ENCODE results near the gene ROR2.
"Not testable (repeated sequence)": the region's sequence is repeated elsewhere in the genome, so short reads cannot be mapped to it uniquely, and the experiment has no call there.

Gene ROR2

GRCh38 chr9:91798273-91799112, 151.5 kb downstream of the ROR2 start:
- not testable (repeated sequence) for H3K4me1 ChIP-seq (ENCODE audit: control insufficient read depth, low read depth, low read length); H2AK5ac ChIP-seq (ENCODE audit: low read length); H2BK120ac ChIP-seq (ENCODE audit: low read depth, low read length); H3K18ac ChIP-seq (ENCODE audit: low read length); H3K56ac ChIP-seq (ENCODE audit: low read length); H2BK5ac ChIP-seq (ENCODE audit: low read length); H2BK15ac ChIP-seq (replicated peaks; ENCODE audit: low read depth); H3K36me3 ChIP-seq (ENCODE audit: control insufficient read depth, insufficient read depth, low read length); H4K8ac ChIP-seq (ENCODE audit: low read depth, low read length); H3K23ac ChIP-seq (ENCODE audit: low read length); H3K4me2 ChIP-seq (ENCODE audit: low read length); H4K5ac ChIP-seq (ENCODE audit: low read length); H3K27me3 ChIP-seq (ENCODE audit: insufficient read depth, low read length, poor library complexity); DNase-seq; H3K4ac ChIP-seq (ENCODE audit: low read depth, low read length); H3K9ac ChIP-seq (ENCODE audit: low read length); H3K4me3 ChIP-seq (ENCODE audit: low read length); H3K27ac ChIP-seq (ENCODE audit: low read depth, low read length)
- H3K79me1 ChIP-seq (ENCODE audit: low read length): peaks cover 23% of the 10 kb centered on the region
- peaks cover 21% of the 10 kb centered on the region for H3K79me2 ChIP-seq (ENCODE audit: control insufficient read depth, insufficient read depth, low read length)
- WGBS (ENCODE audit: extremely low coverage, insufficient coverage, low lambda C conversion rate): no CpG with 5 or more reads among the region's 14 CpGs

- peaks cover 17% of the 10 kb centered on the region for H3K79me2 ChIP-seq (ENCODE audit: control insufficient read depth, insufficient read depth, low read length)
- not testable (repeated sequence) for H3K23ac ChIP-seq (ENCODE audit: low read length)
- no CpG with 5 or more reads among the region's 2 CpGs for WGBS (ENCODE audit: extremely low coverage, insufficient coverage, low lambda C conversion rate)
Observed at GRCh38 chr9:91797517-91797916, 152.5 kb downstream of the ROR2 start.

DNA sequence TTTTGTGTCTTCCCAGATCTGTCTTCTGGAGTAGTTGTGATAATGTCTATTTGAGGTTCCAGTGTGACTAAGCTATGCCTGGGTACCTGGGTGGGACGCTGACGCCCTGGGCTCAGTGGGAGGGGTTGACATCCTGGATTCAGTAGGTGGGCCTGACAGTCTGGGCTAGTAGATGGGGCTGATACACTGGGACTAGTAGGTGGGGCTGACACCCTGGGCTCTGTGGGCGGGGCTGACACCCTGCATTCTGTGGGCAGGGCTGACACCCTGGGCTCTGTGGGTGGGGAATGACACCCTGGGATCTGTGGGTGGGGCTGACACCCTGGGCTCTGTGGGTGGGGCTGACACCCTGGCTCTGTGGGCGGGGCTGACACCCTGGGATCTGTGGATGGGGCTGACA, 153.5 kb downstream of the ROR2 start:
- not testable (repeated sequence) for H3K27ac ChIP-seq (ENCODE audit: low read depth, low read length); H2BK120ac ChIP-seq (ENCODE audit: low read depth, low read length); H3K4ac ChIP-seq (ENCODE audit: low read depth, low read length); DNase-seq; H4K8ac ChIP-seq (ENCODE audit: low read depth, low read length); H3K4me3 ChIP-seq (ENCODE audit: low read length); H2BK15ac ChIP-seq (replicated peaks; ENCODE audit: low read depth); H3K4me1 ChIP-seq (ENCODE audit: control insufficient read depth, low read depth, low read length); H2BK5ac ChIP-seq (ENCODE audit: low read length); H3K27me3 ChIP-seq (ENCODE audit: insufficient read depth, low read length, poor library complexity); H3K4me2 ChIP-seq (ENCODE audit: low read length); H3K36me3 ChIP-seq (ENCODE audit: control insufficient read depth, insufficient read depth, low read length); H2AK5ac ChIP-seq (ENCODE audit: low read length); H3K18ac ChIP-seq (ENCODE audit: low read length); H3K56ac ChIP-seq (ENCODE audit: low read length); H4K5ac ChIP-seq (ENCODE audit: low read length); H3K23ac ChIP-seq (ENCODE audit: low read length); H3K9ac ChIP-seq (ENCODE audit: low read length)
- no CpG with 5 or more reads among the region's 4 CpGs for WGBS (ENCODE audit: extremely low coverage, insufficient coverage, low lambda C conversion rate)
- peaks cover 11% of the 10 kb centered on the region for H3K79me1 ChIP-seq (ENCODE audit: low read length)
- peaks cover 11% of the 10 kb centered on the region for H3K79me2 ChIP-seq (ENCODE audit: control insufficient read depth, insufficient read depth, low read length)

More at GRCh38 chr9:91797517-91797916, 152.5 kb downstream of the ROR2 start:
- peaks cover 17% of the 10 kb centered on the region for H3K79me1 ChIP-seq (ENCODE audit: low read length)
- not testable (repeated sequence) for H3K9ac ChIP-seq (ENCODE audit: low read length); H3K4me1 ChIP-seq (ENCODE audit: control insufficient read depth, low read depth, low read length); H3K27ac ChIP-seq (ENCODE audit: low read depth, low read length); H2BK120ac ChIP-seq (ENCODE audit: low read depth, low read length); H3K4me3 ChIP-seq (ENCODE audit: low read length); H4K5ac ChIP-seq (ENCODE audit: low read length); H3K56ac ChIP-seq (ENCODE audit: low read length); H3K4ac ChIP-seq (ENCODE audit: low read depth, low read length); H4K8ac ChIP-seq (ENCODE audit: low read depth, low read length); H2BK5ac ChIP-seq (ENCODE audit: low read length); H3K27me3 ChIP-seq (ENCODE audit: insufficient read depth, low read length, poor library complexity); H2BK15ac ChIP-seq (replicated peaks; ENCODE audit: low read depth); H2AK5ac ChIP-seq (ENCODE audit: low read length); H3K18ac ChIP-seq (ENCODE audit: low read length); DNase-seq; H3K36me3 ChIP-seq (ENCODE audit: control insufficient read depth, insufficient read depth, low read length); H3K4me2 ChIP-seq (ENCODE audit: low read length)

DNA sequence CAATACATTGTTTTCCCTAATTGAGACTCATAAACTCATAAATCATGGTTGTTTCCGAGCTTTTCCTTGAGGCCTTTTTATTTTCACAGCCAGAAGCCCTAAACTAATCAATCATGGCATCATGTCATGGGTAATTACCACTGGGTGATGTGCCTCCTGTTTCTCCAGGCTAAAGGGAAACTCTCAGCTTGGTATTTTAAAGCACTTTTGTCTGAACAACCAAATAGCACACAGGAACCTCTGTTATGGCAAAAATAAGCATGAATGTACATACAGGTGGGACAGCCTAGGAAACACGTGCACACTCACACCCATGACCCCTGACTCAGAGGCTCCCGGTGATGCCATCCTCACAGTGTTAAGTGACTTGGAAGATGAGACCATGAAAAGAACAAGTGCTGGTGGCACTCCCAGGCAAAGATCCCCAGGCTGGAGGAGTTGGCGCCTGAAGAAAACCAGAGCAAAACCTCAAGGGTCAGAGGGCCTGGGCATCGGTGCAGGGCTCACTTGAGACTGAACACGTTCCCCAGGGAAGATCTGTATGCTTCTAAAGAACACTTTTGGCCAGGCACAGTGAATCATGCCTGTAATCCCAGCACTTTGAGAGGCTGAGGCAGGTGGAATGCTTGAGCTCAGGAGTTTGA, 154.3 kb downstream of the ROR2 start:
- no peaks in the 10 kb centered on the region for H3K27me3 ChIP-seq (ENCODE audit: insufficient read depth, low read length, poor library complexity)
- H2AK5ac ChIP-seq (ENCODE audit: low read length): no peak overlapping the region
- H2BK5ac ChIP-seq (ENCODE audit: low read length): no peak overlapping the region
- no peak overlapping the region for H2BK120ac ChIP-seq (ENCODE audit: low read depth, low read length)
- H3K4me1 ChIP-seq (ENCODE audit: control insufficient read depth, low read depth, low read length): no peaks in the 10 kb centered on the region
- no peak overlapping the region for H3K23ac ChIP-seq (ENCODE audit: low read length)
- no peak overlapping the region for H3K56ac ChIP-seq (ENCODE audit: low read length)
- no peak overlapping the region for H4K8ac ChIP-seq (ENCODE audit: low read depth, low read length)
- no peak overlapping the region for H3K27ac ChIP-seq (ENCODE audit: low read depth, low read length)
- H3K79me1 ChIP-seq (ENCODE audit: low read length): peaks cover 8% of the 10 kb centered on the region
- H3K4me3 ChIP-seq (ENCODE audit: low read length): no peak overlapping the region
- no CpG with 5 or more reads among the region's 6 CpGs for WGBS (ENCODE audit: extremely low coverage, insufficient coverage, low lambda C conversion rate)
- no peak overlapping the region for H4K5ac ChIP-seq (ENCODE audit: low read length)
- H3K18ac ChIP-seq (ENCODE audit: low read length): no peak overlapping the region
- peaks cover 10% of the 10 kb centered on the region for H3K79me2 ChIP-seq (ENCODE audit: control insufficient read depth, insufficient read depth, low read length)
- no peak for DNase-seq
- no peak overlapping the region for H3K4me2 ChIP-seq (ENCODE audit: low read length)
- no peak overlapping the region for H2BK15ac ChIP-seq (replicated peaks; ENCODE audit: low read depth)
- H3K36me3 ChIP-seq (ENCODE audit: control insufficient read depth, insufficient read depth, low read length): no peaks in the 10 kb centered on the region
- H3K9ac ChIP-seq (ENCODE audit: low read length): no peak overlapping the region
- H3K4ac ChIP-seq (ENCODE audit: low read depth, low read length): no peak overlapping the region

DNA sequence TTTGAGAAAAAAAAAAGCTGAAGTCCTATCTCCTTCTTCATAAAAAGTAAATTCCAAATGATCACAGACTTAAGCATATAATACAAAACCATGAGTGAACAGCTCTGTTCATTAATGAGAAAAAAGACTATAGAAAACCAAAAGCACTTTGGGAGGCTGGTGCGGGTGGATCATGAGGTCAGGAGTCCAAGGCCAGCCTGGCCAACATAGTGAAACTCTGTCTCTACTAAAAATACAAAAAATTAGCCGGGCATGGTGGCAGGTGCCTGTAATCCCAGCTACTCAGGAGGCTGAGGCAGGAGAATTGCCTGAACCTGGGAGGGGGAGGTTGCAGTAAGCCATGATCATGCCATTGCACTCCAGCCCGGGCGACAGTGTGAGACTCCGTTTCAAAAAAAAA, 156.7 kb downstream of the ROR2 start:
- not testable (repeated sequence) for H3K79me1 ChIP-seq (ENCODE audit: low read length); H2BK15ac ChIP-seq (replicated peaks; ENCODE audit: low read depth); H3K79me2 ChIP-seq (ENCODE audit: control insufficient read depth, insufficient read depth, low read length); H3K4me2 ChIP-seq (ENCODE audit: low read length); H2AK5ac ChIP-seq (ENCODE audit: low read length); H3K56ac ChIP-seq (ENCODE audit: low read length); H3K36me3 ChIP-seq (ENCODE audit: control insufficient read depth, insufficient read depth, low read length); H4K8ac ChIP-seq (ENCODE audit: low read depth, low read length); H3K23ac ChIP-seq (ENCODE audit: low read length); H3K9ac ChIP-seq (ENCODE audit: low read length); H3K4me1 ChIP-seq (ENCODE audit: control insufficient read depth, low read depth, low read length); H3K18ac ChIP-seq (ENCODE audit: low read length); H3K27ac ChIP-seq (ENCODE audit: low read depth, low read length); H4K5ac ChIP-seq (ENCODE audit: low read length); H3K4me3 ChIP-seq (ENCODE audit: low read length); H2BK120ac ChIP-seq (ENCODE audit: low read depth, low read length); DNase-seq; H3K27me3 ChIP-seq (ENCODE audit: insufficient read depth, low read length, poor library complexity); H2BK5ac ChIP-seq (ENCODE audit: low read length); H3K4ac ChIP-seq (ENCODE audit: low read depth, low read length)
- WGBS (ENCODE audit: extremely low coverage, insufficient coverage, low lambda C conversion rate): no CpG with 5 or more reads among the region's 5 CpGs

All from mesendoderm (in vitro differentiated cells).